Neural cell (in vitro differentiated cells): ENCODE results near the gene KIF21B.

Experiments
- CTCF ChIP-seq: fragments of 450-650 bp; IDR thresholded peaks from 2 replicates; pipeline ENCODE4 v1.5.1; 2014; ENCODE audit warnings: antibody characterized with exemption, mild to moderate bottlenecking, moderate library complexity; ENCODE audit not compliant: poor library complexity, severe bottlenecking
- EZH2 ChIP-seq: fragments of 200-600, 300-800 bp; shearing (Covaris generic), sonication (generic); IDR thresholded peaks from 2 replicates; pipeline ENCODE4 v1.6.1; 2014; ENCODE audit warnings: antibody characterized with exemption, low read length, borderline replicate concordance, mild to moderate bottlenecking; ENCODE audit not compliant: insufficient read depth, poor library complexity, severe bottlenecking
- MXI1 ChIP-seq: fragments of 450-650 bp; conservative IDR thresholded peaks from 2 replicates; pipeline ENCODE4 v1.6.1; 2014; ENCODE audit warnings: antibody characterized with exemption, mild to moderate bottlenecking; ENCODE audit not compliant: poor library complexity, severe bottlenecking
- POLR2AphosphoS5 ChIP-seq: IDR thresholded peaks from 2 replicates; pipeline ENCODE4 v1.6.1; 2012
- SMC3 ChIP-seq: fragments of 450-650 bp; conservative IDR thresholded peaks from 2 replicates; pipeline ENCODE4 v1.6.1; 2014; ENCODE audit warnings: antibody characterized with exemption, mild to moderate bottlenecking, moderate library complexity; ENCODE audit not compliant: poor library complexity

- no peak for TF ChIP-seq CTCF
- no peak for TF ChIP-seq POLR2AphosphoS5
- no peak for TF ChIP-seq EZH2
- TF ChIP-seq SMC3: no peak
- no peak for TF ChIP-seq MXI1
Observed at GRCh38 chr1:201050515-201051277, 27.2 kb upstream of the KIF21B start.
